Activated gamma-delta T cell (primary cell): ENCODE data around the gene COQ5.

Experiments
- DNase-seq: peaks from one replicate; lab custom pipeline; 2025; lab: John Stamatoyannopoulos, UW

The COQ5 gene

DNA sequence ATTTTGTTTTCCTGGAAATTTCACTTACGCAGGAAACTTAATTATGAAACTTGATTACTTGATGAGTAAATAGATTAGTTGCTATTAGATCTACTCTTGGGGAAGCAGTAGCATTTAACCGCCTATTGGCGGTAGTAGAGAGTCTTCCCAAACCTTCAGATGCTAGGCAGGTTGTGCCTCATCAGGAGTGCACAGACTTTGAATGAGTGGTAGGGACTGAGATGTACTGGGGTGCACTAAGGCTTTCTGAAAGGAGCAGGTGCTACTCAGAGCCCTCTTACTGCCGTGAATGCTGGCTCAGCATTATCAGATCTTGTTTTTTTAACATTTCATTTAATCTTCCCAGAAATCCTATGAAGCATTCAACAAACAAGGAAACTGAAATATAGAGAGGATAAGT, 75.0 kb downstream of the COQ5 start:
- DNase-seq, result no peak
